Right lobe of liver (tissue), 4 donors: Measurements from ENCODE around the gene TSPAN4.

Source experiments
- CTCF ChIP-seq, 4 donors: fragments of 200-600 bp in 3 of 4; fragments of 450-650 bp in 1 of 4; IDR thresholded peaks; one replicate each; pipeline versions ENCODE4 v1.5.1 to v1.8.0; 2016 to 2022; ENCODE audit warnings: antibody characterized with exemption in 4 of 4, mild to moderate bottlenecking in 2 of 4
- POLR2A ChIP-seq: fragments of 450-650 bp; IDR thresholded peaks from one replicate; pipeline ENCODE4 v1.6.1; 2017; ENCODE audit warnings: antibody characterized with exemption, mild to moderate bottlenecking
- donor health status: DM: no; HTN: no; CAD: no.
- donor health status: DM: no; HTN: no; CAD: no.
- donor health status: DM: no; HTN: yes; CAD: no.

- TF ChIP-seq CTCF (IDR thresholded peaks at IDR 0.05) = no peak
- no peak for TF ChIP-seq POLR2A
Observed at GRCh38 chr11:831961-832528, 10.6 kb upstream of the TSPAN4 start.
